Measurements from ENCODE around the gene CCR6. TPM values are rescaled to one million over a fixed set of nuclear protein-coding genes. Genes with fewer than 3 reads are reported as not detected.

The CCR6 gene
- total RNA-seq, 1 experiment from 2014 or later = not detected

DNA sequence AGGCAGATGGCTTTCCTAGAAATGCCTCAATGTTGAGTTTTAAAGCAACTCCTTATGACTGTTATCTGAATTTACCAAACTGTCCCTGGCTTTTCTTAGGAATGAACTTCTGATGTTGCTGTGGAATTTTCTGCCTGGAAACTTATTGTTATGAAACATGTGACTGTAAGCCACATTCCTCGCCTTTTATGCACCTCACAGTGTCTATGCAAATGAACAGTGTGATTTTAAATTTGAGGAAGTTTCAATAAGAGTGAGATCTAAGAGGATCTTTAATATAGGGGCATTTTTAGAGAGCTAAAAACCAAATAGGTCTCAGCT, 2.4 kb upstream of the CCR6 start:
- no peak for DNase-seq
- no peak overlapping the region for H3K14ac ChIP-seq (ENCODE audit: insufficient read depth, low read length)
- TF ChIP-seq, protein P1, sequence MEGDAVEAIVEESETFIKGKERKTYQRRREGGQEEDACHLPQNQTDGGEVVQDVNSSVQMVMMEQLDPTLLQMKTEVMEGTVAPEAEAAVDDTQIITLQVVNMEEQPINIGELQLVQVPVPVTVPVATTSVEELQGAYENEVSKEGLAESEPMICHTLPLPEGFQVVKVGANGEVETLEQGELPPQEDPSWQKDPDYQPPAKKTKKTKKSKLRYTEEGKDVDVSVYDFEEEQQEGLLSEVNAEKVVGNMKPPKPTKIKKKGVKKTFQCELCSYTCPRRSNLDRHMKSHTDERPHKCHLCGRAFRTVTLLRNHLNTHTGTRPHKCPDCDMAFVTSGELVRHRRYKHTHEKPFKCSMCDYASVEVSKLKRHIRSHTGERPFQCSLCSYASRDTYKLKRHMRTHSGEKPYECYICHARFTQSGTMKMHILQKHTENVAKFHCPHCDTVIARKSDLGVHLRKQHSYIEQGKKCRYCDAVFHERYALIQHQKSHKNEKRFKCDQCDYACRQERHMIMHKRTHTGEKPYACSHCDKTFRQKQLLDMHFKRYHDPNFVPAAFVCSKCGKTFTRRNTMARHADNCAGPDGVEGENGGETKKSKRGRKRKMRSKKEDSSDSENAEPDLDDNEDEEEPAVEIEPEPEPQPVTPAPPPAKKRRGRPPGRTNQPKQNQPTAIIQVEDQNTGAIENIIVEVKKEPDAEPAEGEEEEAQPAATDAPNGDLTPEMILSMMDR (conservative IDR thresholded peaks at IDR 0.05) = no peak
- no peak overlapping the region for H3K4me2 ChIP-seq (ENCODE audit: insufficient read depth, insufficient read length, low read length)
- no peak overlapping the region for H2BK5ac ChIP-seq (ENCODE audit: insufficient read length, low read length)
- WGBS (ENCODE audit: extremely low coverage, insufficient read length, low lambda C conversion rate) = no CpG with 5 or more reads among the region's 1 CpG
- Mint-ChIP-seq H3K27ac (no peak overlapping the region), H3K4me3 (no peak overlapping the region), H3K9me3 (peaks cover 5 to 14% of the 10 kb centered on the region in 2 experiments; a peak in 4 of 5 replicates), H3K4me1 (peaks cover 18% of the 10 kb centered on the region in 2 experiments), H3K27me3 (ENCODE audit: low read depth) (peaks cover 11% of the 10 kb centered on the region), H3K36me3 (ENCODE audit: insufficient read depth in 1 of 3, low read depth in 3 of 3) (peaks cover 0 to 12% (median 5%) of the 10 kb centered on the region in 3 experiments; a peak in 5 of 7 replicates)
- no peak overlapping the region for H2BK15ac ChIP-seq (ENCODE audit: low read depth, low read length)
- H3K9ac ChIP-seq (ENCODE audit: extremely low read depth, insufficient read length, low read length) = no peak overlapping the region
- no peaks in the 10 kb centered on the region for H3K23me2 ChIP-seq (ENCODE audit: insufficient read length, low read depth, low read length, poor library complexity, severe bottlenecking)
- H3K27me3 ChIP-seq (ENCODE audit: insufficient read depth, low read length) = no peaks in the 10 kb centered on the region
- H3K27ac ChIP-seq (ENCODE audit: insufficient read length, low read depth, low read length) = no peak overlapping the region
- H2AFZ ChIP-seq (ENCODE audit: low read length) = no peak overlapping the region
- no peak overlapping the region for H2BK20ac ChIP-seq (ENCODE audit: low read depth, low read length, poor library complexity, severe bottlenecking)
- no peaks in the 10 kb centered on the region for H3K79me2 ChIP-seq (ENCODE audit: insufficient read depth, low read length)
- H3K56ac ChIP-seq (ENCODE audit: insufficient read length, low read depth, low read length) = no peak overlapping the region
- H3K18ac ChIP-seq (ENCODE audit: insufficient read length, low read depth, low read length) = no peak overlapping the region
- H2BK12ac ChIP-seq (ENCODE audit: insufficient read length, low read depth, low read length) = no peak overlapping the region
- no peak overlapping the region for H2AK5ac ChIP-seq (ENCODE audit: insufficient read length, low read length)
- H3K4ac ChIP-seq (ENCODE audit: low read depth, low read length) = no peak overlapping the region
- no peak overlapping the region for H3K23ac ChIP-seq (ENCODE audit: insufficient read length, low read depth, low read length)
- no peak overlapping the region for H4K8ac ChIP-seq (replicated peaks; ENCODE audit: insufficient read length, low read depth, low read length)
- H3K4me1 ChIP-seq (ENCODE audit: insufficient read depth, low read length) = no peaks in the 10 kb centered on the region
- H3K9me3 ChIP-seq (ENCODE audit: control insufficient read depth, low read depth, low read length) = no peaks in the 10 kb centered on the region
- no peak overlapping the region for H4K5ac ChIP-seq (ENCODE audit: insufficient read length, low read depth, low read length)
- no peaks in the 10 kb centered on the region for H3K79me1 ChIP-seq (ENCODE audit: insufficient read depth, low read depth, low read length, poor library complexity, severe bottlenecking)
- H3T11ph ChIP-seq (ENCODE audit: low read length) = no peak overlapping the region
- no peaks in the 10 kb centered on the region for H4K20me1 ChIP-seq (ENCODE audit: control insufficient read depth, insufficient read depth, insufficient read length)
- no peak overlapping the region for H4K91ac ChIP-seq (ENCODE audit: insufficient read length, low read depth, low read length)
- no peak overlapping the region for H2BK120ac ChIP-seq (ENCODE audit: low read depth, low read length, poor library complexity, severe bottlenecking)
